Measurements from ENCODE around the gene NEU3.
A peak's percentile ranks its signal among the peaks of the same experiment; 100 is the strongest.
"Not testable (repeated sequence)": the region's sequence is repeated elsewhere in the genome, so short reads cannot be mapped to it uniquely, and the experiment has no call there.

Gene NEU3, protein sequence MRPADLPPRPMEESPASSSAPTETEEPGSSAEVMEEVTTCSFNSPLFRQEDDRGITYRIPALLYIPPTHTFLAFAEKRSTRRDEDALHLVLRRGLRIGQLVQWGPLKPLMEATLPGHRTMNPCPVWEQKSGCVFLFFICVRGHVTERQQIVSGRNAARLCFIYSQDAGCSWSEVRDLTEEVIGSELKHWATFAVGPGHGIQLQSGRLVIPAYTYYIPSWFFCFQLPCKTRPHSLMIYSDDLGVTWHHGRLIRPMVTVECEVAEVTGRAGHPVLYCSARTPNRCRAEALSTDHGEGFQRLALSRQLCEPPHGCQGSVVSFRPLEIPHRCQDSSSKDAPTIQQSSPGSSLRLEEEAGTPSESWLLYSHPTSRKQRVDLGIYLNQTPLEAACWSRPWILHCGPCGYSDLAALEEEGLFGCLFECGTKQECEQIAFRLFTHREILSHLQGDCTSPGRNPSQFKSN

DNA sequence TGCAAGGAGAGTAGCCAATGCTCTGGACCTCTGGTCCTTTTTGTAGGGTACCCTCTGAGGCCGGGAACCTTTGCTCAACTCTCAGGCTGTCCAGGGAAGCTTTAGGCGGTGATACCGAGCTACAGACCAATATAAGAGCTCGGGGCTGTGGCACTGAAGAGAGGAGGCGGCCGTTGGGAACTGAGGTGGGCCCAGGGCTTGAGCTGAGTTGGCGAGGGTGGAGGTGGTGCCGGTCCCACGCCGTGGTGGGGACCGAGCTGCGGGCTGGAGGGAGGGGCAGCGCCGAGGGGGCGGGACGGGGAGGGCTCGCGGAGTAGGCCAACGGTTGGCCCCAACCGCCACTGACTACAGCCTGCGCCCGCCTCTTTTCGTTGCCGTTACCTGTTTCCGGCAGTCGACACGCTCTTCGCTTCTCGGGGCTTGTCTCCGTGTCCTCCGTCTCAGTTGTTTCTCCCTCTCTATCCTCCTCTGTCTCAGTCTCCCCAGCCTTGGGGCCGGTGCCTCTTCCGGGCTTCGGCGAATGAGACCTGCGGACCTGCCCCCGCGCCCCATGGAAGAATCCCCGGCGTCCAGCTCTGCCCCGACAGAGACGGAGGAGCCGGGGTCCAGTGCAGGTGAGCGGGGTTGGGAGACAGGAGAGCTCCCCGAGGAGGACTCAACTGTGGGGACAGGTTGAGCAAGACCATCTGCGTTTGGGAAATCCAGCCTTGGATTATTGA lies at the start of gene NEU3:
TSS of gene NEU3 (plus strand) at position 393 of the 719 bp plus-strand sequence. CDS start at position 521, 128 bp downstream.
- peak; percentile 80 for DNase-seq (ENCODE audit: low read depth)

DNA sequence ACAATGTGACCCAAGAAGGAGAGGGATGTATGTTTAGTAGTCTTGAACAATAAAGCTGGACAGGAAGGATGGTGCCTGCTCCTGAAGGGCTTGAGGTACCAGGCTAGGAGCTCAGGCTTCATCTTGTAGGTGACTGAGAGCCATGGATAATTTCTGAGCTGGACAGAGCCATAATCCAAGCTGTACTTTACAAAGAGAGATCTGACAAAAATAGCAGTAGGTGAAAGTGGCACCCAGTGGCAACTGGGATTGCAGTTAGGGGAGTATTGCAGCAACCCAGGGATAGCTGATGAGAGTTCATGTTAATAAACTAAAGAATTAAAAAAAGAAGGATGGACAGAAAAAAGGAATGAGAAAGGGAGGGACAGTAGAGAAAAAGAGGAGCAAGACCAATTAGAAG lies 47.2 kb upstream of the NEU3 start:
- no peak for DNase-seq (ENCODE audit: low read depth)

DNA sequence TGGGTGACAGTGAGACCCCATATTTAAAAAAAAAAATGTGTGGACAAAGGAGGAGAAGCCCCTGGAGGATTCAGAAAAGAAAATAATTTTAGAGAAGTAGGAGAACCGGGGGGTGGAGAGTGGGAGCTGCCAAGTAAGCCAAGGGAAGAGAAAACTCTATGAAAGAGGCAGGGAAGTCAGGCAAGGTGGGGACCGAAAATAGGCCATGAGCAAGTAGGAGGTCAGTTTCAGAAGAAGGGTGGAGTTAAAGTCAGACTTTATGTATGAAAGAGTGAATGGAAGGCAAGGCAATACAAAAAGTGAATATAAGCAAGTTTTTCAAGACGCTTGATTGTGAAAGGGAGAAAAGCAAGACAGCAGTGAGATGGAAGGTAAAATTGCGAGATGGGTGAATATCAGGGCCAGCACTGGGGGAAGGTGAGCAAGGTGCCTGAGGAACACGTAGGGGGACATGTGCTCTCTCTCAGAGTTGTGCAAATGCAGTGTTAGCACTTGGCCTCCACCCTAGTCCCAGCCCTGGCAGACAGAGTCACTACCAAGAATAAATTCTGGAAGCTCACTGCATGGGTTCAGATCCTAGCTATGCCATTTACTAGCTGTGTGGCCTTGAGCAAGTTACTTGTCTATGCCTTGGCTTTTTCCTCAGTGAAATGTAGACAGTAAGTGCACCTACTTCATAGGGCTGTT lies 46.5 kb upstream of the NEU3 start:
- no peak for DNase-seq (ENCODE audit: low read depth)

DNA sequence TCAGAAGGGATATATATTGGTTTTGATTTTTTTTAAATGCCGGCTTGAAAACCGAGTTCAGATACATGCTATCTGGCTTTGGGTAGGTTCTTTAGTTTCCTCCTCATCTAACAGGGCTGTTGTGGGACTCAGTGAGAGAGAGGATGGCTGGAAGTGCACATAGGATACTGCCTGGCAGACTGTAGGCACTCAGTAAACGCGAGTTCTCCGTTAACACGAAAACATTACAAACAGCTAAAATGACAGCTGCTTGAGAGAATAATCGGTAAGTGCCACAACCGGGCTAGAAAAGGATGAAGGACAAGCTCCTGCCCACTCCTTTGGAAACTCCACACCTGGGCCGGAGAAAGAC lies 40.2 kb upstream of the NEU3 start:
- no peak for DNase-seq (ENCODE audit: low read depth)

DNA sequence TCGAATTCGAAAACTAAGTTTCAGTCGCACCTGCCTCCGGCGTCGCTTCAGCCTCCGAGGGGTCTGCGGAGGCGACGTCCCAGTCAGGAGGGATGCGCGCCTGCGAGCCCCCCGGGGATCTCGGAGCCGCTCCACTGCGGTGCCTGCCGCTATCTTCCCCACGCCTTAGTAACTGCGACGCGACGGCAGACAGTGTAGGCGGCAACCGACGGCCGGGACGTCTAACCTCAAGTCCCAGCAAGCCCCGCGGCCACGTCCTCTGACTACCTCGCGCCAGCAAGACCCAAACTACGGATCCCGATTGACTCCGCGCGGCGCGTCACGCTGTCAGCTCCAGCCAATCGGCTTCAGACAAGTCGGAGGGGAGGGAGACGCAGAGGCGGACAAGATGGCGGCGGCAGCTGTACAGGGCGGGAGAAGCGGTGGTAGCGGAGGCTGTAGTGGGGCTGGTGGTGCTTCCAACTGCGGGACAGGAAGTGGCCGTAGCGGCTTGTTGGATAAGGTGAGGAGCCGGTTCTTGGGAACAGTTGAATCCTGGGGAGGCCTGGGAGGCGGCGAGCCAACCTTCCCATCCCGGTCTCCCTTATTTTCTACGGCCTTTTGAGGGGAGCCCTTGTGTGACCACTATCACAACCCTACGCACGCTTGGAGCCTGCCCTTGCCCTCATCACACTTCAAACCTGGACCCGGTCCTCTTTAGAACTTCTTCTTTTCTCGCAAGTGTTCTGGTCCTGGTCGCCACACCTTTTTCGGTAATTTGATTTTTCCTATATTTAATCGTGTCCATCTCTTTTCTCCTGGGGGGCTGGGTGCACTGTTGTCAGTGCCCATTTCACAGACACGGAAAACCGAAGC lies 39.6 kb upstream of the NEU3 start, which contains the start of the genes SPCS2 and XRRA1:
TSS of gene SPCS2 (plus strand) at position 369 of the 855 bp plus-strand sequence. CDS start at position 389, 20 bp downstream.
TSS of gene XRRA1 (minus strand) at position 194 of the 855 bp plus-strand sequence. CDS start 8,213 bp downstream, outside the sequence.
- peak; percentile 97 for DNase-seq (ENCODE audit: low read depth)

DNA sequence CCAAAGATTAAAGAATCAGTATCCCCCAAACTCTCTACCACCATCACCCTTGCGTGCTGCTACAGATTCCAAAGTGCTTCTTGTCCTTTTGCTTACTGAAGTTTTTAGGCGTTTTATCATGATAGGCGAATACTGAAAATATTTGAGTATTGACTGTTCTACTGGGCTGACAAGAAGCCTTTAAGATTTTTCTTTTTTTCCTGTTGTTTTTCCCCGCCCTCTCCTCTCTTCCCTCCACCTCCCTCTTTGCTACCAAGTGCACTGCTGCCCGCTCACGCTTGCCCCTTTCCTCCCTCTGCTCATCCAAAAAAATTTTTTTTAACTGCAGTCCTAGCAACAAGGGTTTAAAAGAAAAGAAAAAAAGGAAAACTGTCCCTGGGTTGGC lies 39.0 kb upstream of the NEU3 start:
- no peak for DNase-seq (ENCODE audit: low read depth)

DNA sequence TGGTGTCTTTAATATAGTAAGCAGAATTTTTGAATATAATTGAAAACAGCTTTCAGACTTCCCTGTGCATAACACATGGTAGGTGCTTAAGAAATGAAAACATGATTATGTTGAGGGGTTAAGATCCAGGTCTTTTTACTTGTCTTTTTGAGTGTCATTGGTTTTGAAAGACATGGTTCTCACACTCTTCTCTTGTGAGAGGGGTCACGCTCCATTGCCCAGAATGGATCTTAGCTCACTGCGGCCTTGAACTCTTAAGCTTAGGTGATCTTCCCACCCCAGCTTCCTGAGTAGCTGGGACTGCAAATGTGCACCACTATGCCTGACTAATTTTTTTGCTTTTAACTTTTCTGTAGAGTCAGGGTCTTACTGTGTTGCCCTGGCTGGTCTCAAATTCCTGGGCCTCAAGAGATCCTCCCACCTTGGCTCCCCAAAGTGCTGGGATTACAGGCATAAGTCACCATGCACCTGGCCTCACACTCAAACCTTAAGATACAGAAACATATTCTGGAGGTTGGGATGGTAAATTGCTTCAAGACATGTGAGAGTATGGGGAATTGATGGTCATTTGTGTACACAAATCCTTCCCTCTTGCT lies 38.3 kb upstream of the NEU3 start:
- DNase-seq (ENCODE audit: low read depth) = no peak

DNA sequence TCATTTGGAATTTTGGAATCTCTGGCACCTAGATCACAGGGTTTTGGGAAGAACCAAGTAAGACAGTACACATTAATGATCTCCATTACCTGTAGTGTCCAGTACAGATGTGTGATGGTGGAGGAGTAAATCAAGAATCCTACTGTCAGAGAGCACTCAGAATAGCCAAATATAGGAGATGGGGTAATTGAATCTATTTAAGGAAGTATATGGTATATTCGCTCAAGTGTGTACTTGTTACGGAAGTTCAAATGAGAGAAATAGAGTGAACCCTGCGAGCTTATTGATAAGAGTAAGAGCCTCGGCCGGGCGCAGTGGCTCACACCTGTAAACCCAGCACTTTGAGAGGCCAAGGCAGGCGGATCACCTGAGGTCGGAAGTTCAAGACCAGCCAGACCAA lies 37.5 kb upstream of the NEU3 start:
- no peak for DNase-seq (ENCODE audit: low read depth)

DNA sequence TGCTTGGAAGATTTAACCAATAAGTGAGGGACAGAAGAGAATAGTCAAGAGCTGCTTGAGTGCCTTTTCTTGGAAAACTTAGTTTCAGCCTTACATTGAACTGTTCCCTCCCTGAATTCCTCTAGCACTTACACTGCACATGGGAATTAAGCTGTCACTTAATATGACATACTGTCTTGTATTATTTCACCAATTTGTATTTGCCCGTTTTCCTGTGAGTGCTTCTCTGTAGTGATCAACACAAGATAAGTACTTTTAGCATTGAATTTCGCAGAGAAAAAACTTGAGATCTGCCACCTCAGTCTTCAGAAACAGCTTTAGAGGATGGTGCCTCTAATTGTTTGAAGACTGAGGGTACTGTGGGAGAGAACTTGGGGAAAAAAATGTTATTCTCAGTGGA lies 36.0 kb upstream of the NEU3 start:
- no peak for DNase-seq (ENCODE audit: low read depth)

DNA sequence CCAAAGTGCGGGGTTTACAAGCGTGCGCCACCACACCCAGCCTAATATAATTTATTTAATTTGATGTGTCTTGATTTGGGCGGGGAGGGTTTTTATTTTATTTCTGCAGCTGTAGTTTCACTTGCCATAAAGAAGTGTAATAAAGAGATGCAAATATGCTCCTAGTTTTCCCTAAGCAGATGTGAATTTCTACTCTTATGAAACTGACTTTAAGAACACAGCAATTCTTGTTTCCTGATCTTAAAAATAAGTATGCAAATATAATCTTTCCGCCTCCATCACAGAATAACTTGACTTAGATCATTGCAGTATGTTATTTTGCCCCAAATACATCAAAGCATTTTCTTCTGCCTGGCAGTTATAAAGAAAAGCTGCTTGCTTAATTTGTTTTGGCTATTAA lies 35.3 kb upstream of the NEU3 start:
- DNase-seq (ENCODE audit: low read depth) = no peak

DNA sequence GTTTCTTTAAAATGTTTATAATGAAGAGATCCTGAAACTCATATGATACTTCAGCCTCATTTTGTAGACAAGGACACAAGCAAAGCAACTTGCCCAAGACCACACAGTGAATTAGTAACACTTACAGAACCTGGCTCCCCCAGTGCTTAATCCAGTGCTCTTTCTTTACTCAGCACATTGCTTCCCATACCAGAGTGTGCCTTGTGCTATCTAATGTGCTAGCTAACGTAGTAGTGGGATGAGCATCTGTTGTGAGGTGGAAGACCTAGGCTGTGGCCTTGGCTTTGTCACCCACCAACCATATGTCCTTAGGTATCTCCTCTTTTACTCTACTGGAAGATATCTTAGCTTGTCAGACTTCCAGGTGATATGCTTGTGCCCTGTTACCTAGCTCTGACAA lies 34.5 kb upstream of the NEU3 start:
- no peak for DNase-seq (ENCODE audit: low read depth)

DNA sequence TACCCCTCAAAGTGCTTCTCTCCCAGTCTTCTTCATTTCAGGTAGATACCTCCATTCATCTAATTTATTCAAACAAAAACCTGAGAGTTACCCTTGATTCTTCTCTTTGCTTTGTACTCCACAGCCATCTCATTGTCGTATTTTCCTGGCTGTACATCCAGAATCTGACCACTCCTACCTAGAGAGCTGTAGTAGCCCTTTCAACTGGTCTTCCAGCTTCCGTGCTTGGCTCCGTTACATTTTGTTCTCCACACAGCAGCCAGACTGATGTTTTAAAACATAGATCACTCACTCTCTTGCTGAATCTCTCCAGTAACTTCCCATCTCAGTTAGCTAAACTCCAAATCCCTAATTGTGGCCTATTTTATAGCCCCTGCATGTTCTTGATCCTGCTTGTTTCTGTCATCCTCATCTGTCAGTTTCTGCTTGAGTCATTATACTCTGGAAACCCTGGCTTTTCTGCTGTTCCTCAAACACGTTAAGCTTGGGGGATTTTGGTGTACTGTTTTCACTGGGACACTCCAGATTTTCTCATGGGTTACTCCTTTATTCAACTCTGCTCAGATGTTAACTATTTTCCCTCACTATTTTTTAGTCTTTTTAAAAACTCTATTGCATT lies 32.2 kb upstream of the NEU3 start:
- no peak for DNase-seq (ENCODE audit: low read depth)

DNA sequence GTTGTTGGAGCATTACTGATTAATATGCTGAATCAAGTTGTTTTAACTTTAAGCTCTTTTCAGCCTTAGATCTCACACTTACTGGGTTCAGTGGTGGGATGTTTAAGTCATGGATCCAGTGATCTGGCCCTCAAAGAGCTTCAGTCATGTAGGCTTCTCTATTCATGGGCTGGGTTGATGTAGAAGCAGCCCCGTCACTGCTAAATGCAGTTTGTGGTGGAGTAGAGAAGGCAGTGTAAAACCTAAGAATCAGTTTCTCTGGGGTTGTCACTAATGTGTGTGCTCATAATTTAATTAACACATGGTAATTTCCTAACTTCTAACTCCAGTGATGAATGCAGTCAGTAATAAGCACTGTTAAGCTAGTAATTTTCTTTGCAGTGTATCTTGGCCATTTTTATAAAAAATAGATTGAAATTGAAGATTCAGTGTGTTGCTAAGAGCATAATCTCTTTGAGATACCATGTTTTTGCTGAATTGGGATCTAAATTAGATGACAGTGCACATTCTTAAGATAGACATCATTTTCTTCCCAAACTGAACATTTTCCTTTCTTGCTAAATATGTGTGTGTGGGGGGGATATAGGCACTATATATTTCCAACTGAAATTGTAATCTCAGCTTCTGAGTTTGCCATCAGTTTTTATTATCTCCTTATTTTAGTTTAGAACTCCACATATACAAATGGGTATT lies 30.6 kb upstream of the NEU3 start:
- no peak for DNase-seq (ENCODE audit: low read depth)

DNA sequence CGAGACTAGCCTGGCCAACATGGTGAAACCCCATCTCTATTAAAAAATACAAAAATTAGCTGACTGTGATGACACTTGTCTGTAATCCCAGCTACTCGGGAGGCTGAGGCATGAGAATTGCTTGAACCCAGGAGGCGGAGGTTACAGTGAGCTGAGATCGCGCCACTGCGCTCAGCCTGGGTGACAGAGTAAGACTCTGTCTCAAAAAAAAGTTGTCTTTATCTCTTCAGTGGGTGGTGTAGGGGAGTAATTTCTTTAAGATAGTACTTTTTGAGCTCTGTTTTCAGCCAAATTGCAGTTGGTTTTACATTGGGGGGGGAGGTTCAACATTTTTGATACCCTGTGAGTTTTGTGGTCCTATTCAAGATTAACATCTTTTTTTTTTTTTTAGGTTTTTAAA lies 28.6 kb upstream of the NEU3 start:
- DNase-seq (ENCODE audit: low read depth) = not testable (repeated sequence)

DNA sequence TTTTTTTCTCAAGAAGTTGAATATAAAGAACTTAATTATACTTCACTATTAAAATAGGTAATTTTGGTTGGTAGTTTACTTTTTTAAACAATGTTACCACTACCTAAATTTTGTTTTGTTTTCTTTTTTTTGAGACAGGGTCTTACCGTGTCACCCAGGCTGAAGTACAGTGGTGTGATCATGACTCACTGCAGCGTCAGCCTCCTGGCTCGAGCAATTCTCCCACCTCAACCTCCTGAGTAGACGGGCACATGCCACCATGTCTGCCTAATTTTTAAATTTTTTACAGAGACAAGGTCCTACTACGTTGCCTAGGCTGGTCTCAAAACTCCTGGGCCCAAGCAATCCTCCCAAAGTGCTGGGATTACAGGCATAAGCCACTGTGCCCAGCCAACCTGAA lies 22.1 kb upstream of the NEU3 start:
- no peak for DNase-seq (ENCODE audit: low read depth)

DNA sequence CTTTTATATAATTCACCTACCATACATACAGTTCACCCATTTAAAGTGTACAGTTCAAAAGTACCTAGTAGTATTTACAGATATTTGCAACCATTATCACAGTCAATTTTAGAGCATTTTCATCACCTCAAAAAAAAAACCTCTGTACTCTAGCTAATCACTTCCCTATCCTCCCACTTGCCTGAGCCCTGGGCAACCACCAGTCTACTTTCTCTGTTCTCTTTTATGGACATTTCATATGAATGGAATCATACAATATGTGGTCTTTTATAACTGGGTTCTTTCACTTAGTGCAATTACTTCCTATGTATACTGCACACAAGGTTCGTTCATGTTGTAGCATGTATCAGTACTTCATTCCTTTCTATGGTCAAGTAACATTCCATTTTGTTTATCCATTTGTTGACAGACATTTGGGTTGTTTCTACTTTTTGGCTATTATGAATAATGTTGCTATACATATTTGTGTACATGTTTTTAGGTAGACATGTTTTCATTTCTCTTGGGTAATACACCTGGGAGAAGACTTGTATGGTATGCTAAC lies 17.8 kb upstream of the NEU3 start:
- no peak for DNase-seq (ENCODE audit: low read depth)

DNA sequence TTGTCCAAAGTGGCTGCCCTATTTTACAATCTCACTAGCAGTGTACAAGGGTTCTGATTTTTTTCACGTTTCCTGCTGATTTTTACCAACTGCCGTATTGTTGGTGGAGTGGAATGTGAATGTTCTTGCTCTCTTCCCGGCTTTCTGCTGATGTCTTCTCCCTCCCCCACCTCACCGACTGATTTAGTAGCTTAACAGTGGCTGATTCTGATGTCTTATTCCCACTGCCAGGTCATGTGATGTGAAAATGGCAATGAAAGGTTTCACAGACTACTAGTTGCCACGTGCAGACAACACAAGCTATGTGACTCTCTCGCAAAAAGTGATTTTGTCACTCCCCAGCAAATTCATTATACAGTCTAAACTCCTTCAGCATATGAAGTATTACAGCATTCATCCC lies 17.3 kb upstream of the NEU3 start:
- no peak for DNase-seq (ENCODE audit: low read depth)

DNA sequence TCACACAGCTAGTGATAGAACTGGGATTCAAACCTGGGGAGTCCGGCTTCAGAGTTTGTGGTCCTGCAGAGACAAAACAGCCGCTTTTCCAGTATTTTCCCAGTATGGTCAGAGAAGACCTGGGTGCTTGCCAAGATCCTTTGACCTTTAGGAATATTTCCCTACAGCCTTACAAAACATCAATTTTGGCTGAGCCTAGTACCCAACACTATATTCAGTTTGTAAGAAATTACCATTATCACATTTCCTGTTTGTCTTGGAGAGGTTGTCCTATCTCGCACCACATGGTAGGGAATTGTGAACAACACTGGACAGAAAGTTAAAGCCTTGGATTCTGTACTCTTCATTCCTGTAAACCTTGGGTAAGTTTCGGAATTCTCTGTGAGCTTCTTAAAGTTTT lies 10.7 kb upstream of the NEU3 start:
- no peak for DNase-seq (ENCODE audit: low read depth)

DNA sequence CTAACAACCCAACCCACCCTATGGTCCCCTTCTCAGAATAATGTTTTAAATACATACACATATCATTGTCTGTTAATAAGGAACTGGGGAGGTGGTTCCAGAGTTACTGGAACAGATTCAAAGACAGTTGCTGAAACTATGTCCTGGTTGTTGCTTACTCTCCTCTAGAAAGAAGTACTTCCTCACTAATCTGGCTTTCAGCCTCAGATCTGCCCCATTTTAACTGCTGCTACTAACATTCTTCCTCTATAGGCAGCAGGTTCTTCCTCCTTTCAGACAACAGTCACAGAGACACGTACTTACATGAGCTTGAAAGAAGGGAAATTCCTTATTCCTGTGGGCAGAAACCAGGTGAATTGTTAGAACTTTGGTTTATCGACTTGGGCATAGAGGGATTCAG lies 8.1 kb upstream of the NEU3 start:
- no peak for DNase-seq (ENCODE audit: low read depth)

DNA sequence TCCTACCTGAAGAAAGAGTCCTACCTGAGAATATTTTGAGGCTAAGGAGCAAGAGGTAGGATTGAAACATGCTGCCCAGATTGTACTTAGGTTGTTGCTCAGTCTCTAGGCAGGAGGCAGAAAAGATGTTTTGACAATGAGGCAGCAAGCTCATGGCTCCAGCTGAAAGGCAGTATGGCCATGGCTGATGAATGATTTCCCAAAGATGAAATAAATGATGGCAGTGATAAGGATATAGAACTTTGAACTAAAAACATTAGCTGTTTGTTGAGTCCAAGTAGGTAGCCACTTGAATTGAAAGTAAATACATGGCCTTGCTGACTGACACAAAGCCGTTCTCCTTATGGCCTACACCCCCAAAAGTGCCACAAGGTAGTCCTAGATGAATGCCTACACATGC lies 6.8 kb upstream of the NEU3 start:
- no peak for DNase-seq (ENCODE audit: low read depth)

Data from stimulated activated CD8-positive, alpha-beta memory T cell treated with anti-CD3 and anti-CD28 coated beads, Interleukin-4, amount 100 ng/mL, for 24 hours (primary cell).